SU-DHL-6 (cell line): ENCODE measurements around the gene VAC14.

Experiments
- CTCF ChIP-seq: fragments of 200-600 bp; sonication (generic); IDR thresholded peaks from one replicate; pipeline ENCODE4 v1.5.1; 2017; ENCODE audit warnings: antibody characterized with exemption, mild to moderate bottlenecking, low read length, moderate library complexity; ENCODE audit not compliant: insufficient read depth, poor library complexity, severe bottlenecking
- EZH2phosphoT487 ChIP-seq: fragments of 200-600 bp; sonication (generic), shearing (Covaris generic); conservative IDR thresholded peaks from 2 replicates; pipeline ENCODE4 v1.6.1; 2018; ENCODE audit warnings: mild to moderate bottlenecking, antibody characterized with exemption, low read length, moderate library complexity, mixed read lengths

- no peak for TF ChIP-seq CTCF
- TF ChIP-seq EZH2phosphoT487, result no peak
Observed at GRCh38 chr16:70646260-70647241, 154.4 kb downstream of the VAC14 start, which contains the start of gene IL34.
